Activated CD8-positive, alpha-beta memory T cell treated with anti-CD3 and anti-CD28 coated beads for 24 hours (primary cell): Measurements from ENCODE around the gene NOTCH3.

Experiments used
- DNase-seq: peaks from one replicate; pipeline ENCODE4 v3.0.0-alpha.2; 2020

NOTCH3 gene

DNA sequence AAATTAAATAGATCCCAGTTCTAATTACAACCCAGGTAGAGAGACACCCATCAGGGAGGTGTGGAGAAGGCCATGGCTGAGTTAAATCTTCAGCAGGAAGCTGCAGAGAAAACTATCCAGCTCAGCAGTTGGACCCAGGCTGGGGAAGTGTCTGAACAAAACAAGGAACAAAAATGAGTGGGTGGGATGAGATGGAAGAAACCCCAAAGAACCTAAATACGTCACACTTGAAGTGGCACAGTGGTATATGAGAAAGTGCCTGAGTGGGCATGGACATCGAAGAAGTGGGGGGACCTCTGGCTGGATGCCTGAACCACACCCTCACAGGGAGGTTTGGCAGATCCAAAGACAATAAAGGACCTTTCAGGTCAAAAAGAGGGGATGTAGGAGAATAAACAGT lies 35.0 kb upstream of the NOTCH3 start:
- DNase-seq: no peak

DNA sequence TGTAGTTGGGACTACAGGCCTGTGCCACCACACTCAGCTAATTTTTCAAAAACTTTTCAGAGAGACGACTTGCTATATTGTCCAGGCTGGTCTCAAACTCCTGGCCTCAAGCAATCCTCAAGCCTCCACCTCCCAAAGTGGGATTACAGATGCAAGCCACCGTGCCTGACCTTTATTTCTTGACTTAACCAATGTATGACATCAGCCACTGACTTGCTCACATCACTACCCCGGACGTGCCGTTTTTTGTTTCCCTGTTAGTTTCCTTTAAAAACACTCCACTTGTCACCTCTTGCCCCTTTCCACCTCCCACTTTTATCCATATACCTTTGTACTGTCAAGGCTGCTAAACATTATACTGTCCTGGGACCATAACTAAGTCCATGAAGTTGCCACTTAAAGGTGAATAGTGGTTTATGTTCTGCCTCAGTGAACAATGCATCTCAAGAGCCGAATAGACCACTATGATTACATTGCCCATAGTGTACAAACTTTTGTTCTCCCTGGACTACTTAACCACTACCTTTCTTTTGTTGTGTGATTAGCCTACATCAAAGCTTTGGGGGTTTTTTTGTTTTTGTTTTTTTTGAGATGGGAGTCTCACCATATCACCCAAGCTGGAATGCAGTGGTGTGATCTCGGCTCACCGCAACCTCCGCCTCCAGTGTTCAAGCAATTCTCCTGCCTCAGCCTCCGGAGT lies 33.8 kb upstream of the NOTCH3 start:
- DNase-seq: no peak

DNA sequence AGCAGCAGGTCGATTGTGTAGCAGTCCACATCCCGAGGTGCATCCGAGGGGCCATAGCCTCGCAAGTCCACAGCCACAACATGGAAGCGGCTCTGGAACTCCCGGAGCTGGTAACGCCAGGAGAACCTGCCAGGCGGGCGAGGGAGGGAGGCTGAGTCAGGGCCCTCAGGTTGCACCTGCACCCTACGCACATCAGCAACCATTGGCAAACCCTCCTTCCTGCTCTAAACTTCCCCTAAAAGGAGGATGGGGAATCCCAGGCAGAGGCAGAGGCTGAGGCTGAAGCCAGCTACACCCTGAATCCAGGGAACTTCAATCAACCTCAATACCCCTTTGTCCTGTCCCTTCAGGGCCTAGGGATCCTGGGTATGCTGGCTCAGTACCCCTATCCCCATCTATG lies 30.5 kb upstream of the NOTCH3 start:
- no peak for DNase-seq

DNA sequence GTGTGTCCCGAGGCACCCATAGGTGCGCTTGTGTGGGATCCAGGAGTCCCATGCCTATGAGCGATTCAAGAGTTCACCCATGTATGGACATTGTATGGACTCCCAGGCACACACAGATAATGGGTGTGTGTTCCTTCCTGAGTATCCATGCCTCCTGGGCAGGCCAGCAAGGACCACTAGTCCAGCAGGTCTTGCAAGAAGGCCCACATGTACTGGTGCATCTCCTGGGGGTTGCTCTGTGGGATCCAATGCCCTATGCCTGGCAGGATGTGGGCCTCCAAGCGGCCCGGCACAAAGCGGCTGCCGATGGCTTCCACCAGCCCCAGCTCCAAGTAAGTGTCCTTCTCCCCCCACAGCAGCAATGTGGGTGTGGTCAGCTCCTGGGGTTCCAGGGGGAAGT lies 26.5 kb upstream of the NOTCH3 start:
- no peak for DNase-seq

DNA sequence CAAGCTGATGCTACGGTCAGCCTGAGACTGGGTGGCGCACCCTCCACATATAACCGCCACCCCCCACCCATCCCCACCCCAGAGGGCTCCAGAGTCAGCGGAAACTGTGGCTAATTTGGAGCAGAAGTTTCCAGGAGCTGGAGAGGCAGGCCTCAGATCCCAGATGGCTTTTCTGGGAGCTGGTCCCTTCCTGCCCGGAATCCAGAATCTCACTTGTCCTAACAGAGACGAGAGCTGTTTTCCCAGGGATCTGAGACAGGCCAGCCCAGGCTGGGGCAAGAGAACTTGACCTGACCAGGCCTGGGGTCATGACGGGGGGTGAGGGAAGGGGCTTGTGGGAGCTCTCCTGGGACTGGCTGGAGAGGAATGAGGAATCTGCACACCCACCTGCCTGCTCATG lies 25.0 kb upstream of the NOTCH3 start:
- DNase-seq: no peak

DNA sequence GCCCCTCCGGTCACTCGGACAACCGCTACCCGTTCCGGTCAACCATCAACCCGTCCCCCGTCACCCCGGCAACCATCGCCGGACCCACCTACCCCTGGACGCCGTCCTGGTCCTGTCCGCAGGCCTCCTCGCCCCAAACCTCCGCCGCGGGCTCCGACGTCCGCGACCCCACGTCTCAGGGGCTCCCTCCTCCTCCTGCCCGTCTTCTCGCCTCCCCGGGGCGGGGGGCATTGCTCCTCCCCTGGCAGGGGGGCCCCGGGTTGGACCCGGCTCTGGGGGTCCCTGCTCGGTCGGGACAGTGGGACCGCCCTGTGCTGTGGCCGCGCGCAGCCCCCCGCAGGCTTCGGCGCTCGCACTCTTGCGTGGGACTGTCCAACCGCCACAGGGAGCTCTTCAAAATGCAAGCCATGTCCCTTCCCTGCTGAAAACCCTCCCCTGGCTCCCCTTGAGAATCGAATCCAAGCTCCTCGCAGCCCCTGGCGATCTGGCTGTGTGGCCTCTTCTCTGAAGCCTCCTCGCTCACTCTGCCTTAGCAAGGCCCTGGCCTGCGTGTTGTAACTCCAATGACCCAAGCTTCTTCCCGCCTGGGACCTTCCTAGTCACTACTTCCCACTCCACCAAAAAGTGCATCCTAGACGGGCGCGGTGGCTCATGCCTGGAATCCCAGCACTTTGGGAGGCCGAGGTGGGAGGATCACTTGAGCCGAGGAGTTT lies 23.0 kb upstream of the NOTCH3 start:
- DNase-seq: no peak

DNA sequence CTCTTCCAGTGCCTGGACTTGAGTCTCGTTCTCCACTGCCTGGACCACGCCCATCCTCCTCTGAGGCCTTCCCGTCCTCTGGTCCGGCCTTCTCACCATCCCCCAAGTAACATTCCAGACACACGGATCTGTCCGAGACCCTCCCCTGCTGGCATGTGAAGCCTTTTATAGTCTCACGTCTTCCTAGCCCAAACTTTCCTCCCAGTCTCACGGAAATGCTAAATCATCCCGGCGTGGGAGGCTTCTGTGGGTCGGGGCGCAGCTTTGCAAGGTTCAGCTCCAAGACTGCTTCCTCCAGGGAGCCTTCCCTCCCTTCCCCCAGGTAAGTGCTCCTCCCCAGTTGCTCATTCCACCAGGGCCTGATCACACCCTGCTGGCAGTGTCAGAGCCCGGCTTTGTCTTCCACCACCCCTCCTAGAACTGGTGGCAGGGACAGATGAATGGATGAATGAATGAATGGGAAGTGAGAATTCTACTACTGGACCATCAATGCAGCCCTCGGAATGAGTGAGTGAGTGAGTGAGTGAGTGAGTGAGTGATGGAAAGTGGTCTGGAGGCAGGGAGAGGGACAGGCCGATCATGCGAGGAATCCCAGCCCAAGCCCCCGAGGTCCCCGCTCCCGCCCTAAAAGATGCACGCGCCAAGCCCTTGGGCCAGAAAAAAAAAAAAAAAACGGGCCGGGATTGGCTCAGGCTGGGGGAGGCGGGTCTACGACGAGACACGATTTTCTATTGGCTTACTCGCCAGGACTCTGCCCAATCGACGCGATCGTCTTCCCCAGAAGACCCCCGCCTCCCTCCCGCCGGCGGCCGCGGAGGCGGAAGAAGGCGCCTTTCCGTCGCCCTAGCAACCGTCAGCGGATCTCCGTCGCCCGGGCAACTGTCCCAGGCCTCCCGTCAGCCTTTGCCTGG lies 22.2 kb upstream of the NOTCH3 start:
- DNase-seq: peak; percentile 83

DNA sequence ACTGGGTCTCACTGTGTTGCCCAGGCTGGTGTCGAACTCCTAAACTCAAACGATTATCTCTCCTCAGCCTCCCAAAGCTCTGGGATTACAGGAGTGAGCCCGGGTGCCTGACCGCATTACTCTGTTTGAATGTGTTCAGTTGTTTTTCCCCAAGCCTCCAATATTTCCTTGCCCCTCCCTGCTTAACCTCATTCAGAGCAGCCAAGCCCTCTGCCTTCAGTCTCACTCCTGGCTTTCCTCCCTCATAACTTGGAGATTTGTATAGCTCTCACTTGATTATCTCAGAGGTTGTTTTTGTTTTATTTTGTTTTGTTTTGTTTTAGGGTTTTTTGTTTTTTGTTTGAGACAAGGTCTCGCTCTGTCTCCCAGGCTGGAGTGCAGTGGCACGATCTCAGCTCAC lies 20.0 kb upstream of the NOTCH3 start:
- DNase-seq: no peak

DNA sequence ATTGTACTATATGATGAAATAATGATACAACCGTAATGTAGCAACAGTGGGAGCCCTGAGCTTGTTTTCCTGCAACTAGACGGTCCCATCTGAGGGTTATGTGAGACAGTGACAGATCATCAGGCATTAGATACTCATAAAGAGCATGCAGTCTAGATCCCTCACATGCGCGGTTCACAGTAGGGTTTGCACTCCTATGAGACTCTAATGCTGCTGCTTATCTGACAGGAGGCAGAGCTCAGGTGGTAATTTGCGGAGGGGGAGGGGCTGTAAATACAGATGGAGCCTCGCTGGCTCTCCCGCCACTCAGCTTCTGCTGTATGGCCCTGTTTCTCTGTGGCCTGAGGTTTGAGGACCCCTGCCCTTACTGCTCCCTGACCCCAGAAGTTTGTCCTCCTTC lies 17.7 kb upstream of the NOTCH3 start:
- DNase-seq: no peak

DNA sequence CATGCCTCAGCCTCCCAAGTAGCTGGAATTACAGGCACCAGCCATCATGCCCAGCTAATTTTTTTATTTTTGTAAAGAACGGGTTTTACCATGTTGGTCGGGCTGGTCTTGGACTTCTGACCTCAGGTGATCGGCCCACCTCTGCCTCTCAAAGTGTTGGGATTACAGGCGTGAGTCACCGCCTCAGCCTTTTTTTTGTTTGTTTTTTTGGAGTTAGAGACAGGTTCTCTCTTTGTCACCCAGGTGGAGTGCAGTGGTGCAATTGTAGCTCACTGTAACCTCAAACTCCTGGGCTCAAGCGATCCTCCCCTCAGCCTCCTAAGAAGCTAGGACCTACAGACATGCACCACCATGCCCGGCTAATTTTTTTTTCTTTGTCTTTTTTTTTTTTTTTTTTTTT lies 15.6 kb upstream of the NOTCH3 start:
- DNase-seq: no peak

DNA sequence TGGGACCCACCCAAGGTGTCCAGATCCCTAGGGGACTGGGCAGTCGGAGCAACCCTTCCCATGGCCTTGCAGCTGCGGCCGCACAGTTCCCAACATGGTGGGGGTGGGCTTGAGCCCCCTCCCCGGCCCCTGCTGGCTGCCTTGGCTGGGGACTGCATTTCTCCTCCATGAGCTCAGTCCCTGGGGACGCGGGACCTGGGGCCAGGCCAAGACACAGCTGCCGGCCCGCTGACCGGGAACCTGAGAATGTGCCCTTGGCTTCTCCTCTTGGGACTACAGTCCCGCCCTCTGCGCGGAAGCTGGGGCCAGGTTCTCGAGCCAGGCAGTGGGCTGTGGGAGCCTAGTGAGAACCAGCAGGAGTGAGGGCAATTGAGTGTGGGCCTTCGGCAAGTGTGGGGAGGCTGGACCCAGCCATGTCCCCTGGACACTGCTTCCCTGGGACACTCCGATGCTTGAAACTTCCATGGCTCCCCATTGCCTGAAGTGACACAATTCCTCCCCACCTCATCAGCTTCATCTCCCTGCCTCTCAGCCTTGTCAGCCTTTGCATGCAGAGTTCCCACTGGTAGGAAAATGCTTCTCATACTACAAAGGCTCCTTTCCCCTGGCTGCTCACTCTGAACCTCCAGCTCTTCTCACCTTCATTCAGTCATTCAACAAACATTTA lies 13.1 kb upstream of the NOTCH3 start:
- DNase-seq: no peak

DNA sequence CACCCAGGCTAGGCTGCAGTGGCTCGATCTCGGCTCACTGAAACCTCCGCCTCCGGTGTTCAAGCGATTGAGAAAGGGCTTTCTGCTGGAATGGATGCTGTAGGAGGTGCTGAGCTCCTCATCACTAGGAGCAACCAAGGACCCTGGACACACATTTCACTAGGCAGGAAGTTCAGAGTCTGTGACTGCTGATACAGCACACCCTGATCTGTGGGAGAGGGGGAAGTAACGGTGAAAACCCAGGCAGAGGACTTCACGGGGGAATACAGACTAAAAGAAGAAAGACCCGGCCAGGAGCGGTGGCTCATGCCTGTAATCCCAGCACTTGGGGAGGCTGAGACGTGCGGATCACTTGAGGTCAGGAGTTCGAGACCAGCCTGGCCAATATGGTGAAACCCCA lies 11.9 kb upstream of the NOTCH3 start:
- DNase-seq: no peak

DNA sequence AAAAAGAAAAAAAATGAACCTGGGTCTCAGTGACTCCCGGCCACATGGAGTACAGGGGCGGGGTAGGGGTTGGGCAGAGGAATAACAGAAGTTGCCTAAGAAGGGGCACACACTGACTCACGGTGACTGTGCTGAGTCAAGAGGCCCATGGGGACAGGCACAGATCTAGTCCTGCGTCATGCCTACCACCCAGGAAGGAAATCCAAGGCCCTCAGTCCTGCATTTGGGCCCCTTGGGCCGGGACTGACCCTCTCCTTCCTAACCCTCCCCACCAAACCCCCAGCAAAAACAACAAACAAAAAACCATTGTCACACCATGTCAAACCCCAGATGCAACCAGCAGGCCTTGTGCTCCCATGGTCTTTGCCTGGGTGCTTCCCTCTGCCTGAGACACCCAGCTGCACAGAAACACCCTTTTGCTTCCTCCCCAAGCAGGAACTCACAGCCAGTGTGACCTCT lies 9.6 kb upstream of the NOTCH3 start:
- no peak for DNase-seq

DNA sequence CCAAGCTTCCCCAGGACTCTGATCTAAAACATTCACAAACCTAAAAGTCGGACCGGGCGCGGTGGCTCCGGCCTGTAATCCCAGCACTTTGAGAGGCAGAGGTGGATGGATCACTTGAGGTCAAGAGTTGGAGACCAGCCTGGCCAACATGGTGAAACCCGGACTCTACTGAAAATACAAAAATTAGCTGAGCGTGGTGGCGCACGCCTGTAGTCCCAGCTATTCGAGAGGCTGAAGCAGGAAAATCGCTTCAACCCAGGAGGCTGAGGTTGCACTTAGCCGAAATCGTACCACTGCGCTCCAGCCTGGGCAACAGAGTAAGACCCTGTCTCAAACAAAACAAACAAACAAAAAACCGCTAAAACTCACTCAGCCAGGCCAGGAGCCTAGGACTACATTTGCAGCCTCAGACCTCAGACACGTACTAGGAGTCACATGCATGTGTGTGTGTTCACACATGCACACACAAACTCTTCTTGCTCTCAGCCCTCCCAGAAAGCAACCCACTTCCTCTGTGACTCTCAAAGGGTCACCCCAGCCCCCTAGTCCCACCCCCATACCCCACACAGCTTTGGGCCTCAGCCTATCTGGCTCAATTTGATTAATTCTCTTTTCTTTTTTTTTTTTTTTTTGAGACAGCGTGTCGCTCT lies 704 bp upstream of the NOTCH3 start:
- DNase-seq: no peak

DNA sequence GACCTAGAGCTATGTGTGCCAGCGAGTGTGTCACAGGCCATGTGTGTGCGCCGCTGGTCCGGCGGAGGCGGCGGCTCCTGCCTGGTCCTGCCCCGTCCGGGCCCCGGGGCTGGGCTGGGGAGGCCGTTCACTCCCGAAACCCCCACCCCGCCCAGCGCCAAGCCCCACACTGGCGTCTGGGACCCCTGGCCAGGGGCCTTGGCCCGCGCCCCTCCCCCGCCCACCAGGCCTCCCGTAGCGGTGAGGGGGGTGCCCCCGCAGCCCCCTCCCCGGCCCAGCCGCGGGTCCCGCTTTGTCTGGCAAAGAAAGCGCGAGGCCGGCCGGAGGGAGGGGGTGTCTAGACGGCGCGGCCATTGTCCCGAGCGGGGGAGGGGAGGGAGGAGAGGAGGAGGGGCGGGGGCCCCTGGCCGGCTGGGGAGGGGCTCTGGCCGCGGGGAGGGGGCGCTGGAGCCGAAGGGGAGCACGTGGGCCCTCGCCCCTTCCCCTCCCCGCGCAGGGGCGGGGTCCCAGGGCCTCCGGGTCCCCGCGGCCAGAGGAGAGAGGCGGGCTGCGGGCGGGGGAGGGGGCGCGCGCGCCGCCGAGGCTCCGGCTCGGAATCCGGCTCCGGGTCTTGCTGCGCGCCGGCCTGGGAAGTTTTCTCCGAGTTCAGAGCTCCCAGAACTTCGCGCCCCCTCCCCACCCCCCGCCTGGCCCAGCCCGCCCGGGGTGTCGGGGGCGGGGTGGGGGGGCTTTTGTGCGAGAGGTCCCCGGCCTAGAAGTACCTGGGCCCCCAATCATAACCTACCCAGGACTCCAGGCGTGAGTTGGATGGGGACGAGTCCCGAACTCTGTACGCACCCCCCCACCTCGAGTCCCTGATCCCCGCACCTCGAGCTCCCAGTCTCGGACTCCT lies 888 bp downstream of the NOTCH3 start:
- DNase-seq: no peak

DNA sequence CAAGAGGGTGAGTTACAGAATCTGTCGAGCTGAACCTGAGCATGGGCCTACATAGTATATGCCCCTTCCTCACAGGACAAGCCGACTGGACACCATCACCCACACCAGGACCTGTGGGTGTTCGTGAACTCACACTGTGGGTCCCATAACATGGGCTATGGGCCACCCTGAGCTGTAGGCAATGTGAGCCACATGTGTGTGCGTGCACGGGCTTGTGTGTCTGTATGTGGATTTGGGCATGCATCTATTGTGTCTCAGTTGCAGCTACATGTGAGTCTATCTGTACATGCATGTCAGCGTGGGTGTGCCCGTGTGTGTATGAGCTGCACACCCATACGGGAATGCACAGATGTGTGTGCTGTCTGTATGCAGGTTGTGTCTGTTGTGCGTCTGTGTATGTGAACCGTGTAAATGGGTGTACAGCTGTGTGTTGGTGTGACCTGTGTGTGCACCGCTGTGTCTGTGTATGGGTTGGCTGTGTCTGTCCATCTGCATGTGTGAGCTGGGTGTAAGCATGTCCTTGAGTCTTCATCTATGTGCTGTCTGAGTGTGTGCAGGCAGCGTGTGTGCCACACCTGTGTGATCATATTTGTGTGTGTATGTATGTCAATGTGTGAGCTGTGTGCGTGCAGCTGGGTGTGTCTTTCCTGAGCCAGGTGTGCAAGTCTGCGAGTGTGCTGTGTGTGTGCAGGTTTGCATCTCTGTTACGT lies 1.7 kb downstream of the NOTCH3 start:
- no peak for DNase-seq

DNA sequence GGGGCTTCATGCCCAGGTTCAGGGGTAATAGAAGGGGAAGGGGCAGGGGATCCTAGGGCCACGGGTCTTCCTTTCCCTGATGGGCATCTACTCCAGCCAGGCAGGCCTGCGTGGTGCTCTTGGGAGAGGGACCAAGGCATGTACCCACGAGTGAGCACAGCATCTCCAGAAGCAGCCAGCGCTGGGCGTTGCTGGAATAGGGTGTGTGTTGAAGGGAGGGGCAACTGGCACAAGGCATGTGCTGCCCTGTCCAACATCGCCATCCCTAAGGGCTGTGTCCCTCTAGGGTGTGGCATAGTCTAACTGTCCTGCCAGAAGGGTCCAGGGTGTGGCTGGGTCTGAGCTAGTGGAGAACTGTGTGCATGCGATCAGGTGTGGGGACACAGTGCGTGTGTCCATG lies 2.9 kb downstream of the NOTCH3 start:
- DNase-seq: no peak

DNA sequence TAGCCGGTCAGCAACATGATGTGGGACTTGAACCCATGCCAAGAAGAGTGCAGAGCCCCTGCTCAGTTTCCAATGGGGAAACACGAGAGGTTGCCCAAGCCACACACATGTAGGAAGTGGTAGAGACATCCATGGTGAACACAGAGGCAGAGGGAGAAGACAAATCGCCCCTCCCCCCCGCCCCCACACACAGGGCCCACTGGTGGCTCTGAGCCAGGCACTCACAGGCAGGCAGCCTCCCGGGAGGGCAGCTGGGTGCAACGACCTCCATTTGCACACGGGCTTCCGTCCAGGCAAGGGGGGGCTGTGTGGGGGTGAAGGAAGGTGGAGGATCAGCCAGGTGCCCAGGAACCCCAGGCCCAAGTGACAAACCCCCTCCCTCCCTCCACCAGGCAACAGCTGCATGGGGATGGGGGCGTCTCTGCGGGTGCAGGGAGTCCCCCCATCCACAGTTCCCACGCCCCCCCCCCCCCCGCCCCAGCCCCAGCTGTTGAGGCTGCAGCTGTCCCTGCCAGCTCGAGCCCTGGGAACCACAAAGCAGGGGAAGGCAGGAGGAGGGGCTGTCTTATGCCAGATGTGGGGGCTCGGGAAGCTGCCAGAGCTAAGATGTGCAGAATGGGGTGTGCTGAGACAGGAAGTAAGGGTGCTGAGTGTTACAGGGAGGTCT lies 3.4 kb downstream of the NOTCH3 start:
- DNase-seq: no peak

DNA sequence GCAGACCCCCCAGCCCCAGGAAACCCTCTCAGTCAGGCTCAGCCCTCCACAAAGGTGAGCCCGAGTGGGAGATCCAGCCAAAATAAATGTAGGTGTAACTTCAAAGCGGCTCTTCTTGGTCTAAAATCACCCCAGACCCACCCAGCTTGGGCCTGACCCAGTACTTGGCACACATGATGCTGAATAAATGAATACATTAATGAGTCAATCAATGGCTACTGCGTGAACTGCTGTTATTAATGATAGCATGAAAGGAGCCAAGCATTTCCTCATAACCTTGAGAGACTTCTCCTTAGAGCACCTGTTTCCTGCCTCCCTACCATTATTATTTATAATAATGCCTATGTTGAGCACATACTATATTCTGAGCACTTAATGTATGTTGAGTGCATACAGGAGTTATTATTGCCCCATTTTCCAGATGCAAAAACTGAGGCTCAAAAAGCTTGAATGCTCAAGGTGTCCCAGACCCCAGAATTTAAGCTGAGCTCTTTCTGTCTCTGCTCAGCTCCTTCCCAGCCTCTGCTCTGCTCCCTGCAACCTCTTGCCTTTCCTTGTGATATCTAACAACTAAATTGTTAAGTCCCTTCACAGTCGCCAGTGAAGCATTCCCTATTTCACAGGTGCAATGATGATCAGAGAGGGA lies 4.3 kb downstream of the NOTCH3 start:
- no peak for DNase-seq
